ENCODE results near the gene NAPG. TPM values are rescaled to one million over a fixed set of nuclear protein-coding genes. Genes with fewer than 3 reads are reported as not detected.
"Not testable (repeated sequence)": the region's sequence is repeated elsewhere in the genome, so short reads cannot be mapped to it uniquely, and the experiment has no call there.

The NAPG gene
- polyA plus RNA-seq, 4 donors = 18.5 to 24.9 (median 22.0) TPM

GRCh38 chr18:10574412-10574811 lies 48.6 kb downstream of the NAPG start:
- not testable (repeated sequence) for DNase-seq (ENCODE audit: low read depth in 4 of 4, low spot score in 3 of 4)

- DNase-seq (ENCODE audit: low read depth in 4 of 4, low spot score in 3 of 4) = not testable (repeated sequence)
Observed at GRCh38 chr18:10577842-10578572, 52.2 kb downstream of the NAPG start.

- DNase-seq (ENCODE audit: low read depth in 4 of 4, low spot score in 3 of 4) = not testable (repeated sequence)
Observed at GRCh38 chr18:10578573-10578899, 52.7 kb downstream of the NAPG start.

GRCh38 chr18:10579079-10579867 lies 53.4 kb downstream of the NAPG start:
- DNase-seq (ENCODE audit: low read depth in 4 of 4, low spot score in 3 of 4) = no peak

- no peak for DNase-seq (ENCODE audit: low read depth in 4 of 4, low spot score in 3 of 4)
Observed at GRCh38 chr18:10580215-10580614, 54.4 kb downstream of the NAPG start.

GRCh38 chr18:10585260-10585659 lies 59.4 kb downstream of the NAPG start:
- no peak for DNase-seq (ENCODE audit: low read depth in 4 of 4, low spot score in 3 of 4)

- DNase-seq (ENCODE audit: low read depth in 4 of 4, low spot score in 3 of 4) = no peak
Observed at GRCh38 chr18:10588975-10589374, 63.1 kb downstream of the NAPG start.

- no peak for DNase-seq (ENCODE audit: low read depth in 4 of 4, low spot score in 3 of 4)
Observed at GRCh38 chr18:10590412-10590811, 64.6 kb downstream of the NAPG start.

GRCh38 chr18:10591896-10592295 lies 66.1 kb downstream of the NAPG start:
- DNase-seq (ENCODE audit: low read depth in 4 of 4, low spot score in 3 of 4) = no peak

- DNase-seq (ENCODE audit: low read depth in 4 of 4, low spot score in 3 of 4) = not testable (repeated sequence)
Observed at GRCh38 chr18:10593366-10594022, 67.7 kb downstream of the NAPG start.

GRCh38 chr18:10595917-10596316 lies 70.1 kb downstream of the NAPG start:
- DNase-seq (ENCODE audit: low read depth in 4 of 4, low spot score in 3 of 4) = not testable (repeated sequence)

GRCh38 chr18:10597695-10598094 lies 71.9 kb downstream of the NAPG start:
- not testable (repeated sequence) for DNase-seq (ENCODE audit: low read depth in 4 of 4, low spot score in 3 of 4)

- DNase-seq (ENCODE audit: low read depth in 4 of 4, low spot score in 3 of 4) = not testable (repeated sequence)
Observed at GRCh38 chr18:10600701-10601100, 74.9 kb downstream of the NAPG start.

Other genes starting within 250 kb of the NAPG start
- gene APCDD1, start 71.4 kb upstream of the NAPG start, polyA plus RNA-seq (ENCODE audit: insufficient read length in 4 of 4) = 100 to 1,000 TPM; 109 to 142 (median 127) TPM